22Rv1 (cell line): ENCODE results near the gene IL15.
A peak's percentile ranks its signal among the peaks of the same experiment; 100 is the strongest.

Experiments
- H3K27ac ChIP-seq: fragments of 450-650 bp; 2 replicates; pipeline ENCODE4 v1.5.1; 2017
- ZFX ChIP-seq: fragments of 450-650 bp; IDR thresholded peaks from 2 replicates; pipeline ENCODE4 v1.6.1; 2017; ENCODE audit warnings: antibody characterized with exemption, borderline replicate concordance
- TF ChIP-seq, protein P1 (sequence below): fragments of 450-650 bp; IDR thresholded peaks from 2 replicates; pipeline ENCODE4 v1.5.1; 2017; ENCODE audit warnings: mild to moderate bottlenecking

Gene IL15

DNA sequence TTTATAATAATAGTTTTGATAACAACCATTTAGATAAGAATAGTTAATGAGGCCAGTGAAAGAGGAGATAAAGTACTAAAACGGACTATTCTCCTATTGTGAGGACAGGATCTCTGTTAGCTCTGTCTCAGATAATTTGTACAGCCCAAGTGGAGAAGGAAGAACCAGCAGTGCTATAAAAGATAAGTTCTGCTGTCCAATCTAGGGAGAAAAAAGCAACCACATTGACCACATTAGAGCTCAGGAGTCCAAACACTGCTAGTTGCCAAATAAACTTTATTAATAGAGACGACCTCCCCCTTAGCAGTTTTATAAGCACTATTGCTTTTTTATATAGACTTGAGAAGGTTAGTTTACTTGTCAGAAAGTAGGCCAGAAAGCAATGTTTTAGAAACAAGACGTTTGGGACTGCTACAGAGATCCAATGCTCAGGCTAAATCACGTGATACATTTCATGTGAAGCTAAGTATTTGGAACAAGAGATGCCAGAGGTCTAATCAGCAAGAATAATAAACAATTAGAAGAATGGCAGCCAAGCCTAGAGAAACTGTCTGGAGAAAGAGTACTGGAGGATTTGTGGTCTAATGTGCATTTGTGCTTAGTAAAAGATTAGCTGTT, 15.9 kb downstream of the IL15 start:
- TF ChIP-seq, protein P1, sequence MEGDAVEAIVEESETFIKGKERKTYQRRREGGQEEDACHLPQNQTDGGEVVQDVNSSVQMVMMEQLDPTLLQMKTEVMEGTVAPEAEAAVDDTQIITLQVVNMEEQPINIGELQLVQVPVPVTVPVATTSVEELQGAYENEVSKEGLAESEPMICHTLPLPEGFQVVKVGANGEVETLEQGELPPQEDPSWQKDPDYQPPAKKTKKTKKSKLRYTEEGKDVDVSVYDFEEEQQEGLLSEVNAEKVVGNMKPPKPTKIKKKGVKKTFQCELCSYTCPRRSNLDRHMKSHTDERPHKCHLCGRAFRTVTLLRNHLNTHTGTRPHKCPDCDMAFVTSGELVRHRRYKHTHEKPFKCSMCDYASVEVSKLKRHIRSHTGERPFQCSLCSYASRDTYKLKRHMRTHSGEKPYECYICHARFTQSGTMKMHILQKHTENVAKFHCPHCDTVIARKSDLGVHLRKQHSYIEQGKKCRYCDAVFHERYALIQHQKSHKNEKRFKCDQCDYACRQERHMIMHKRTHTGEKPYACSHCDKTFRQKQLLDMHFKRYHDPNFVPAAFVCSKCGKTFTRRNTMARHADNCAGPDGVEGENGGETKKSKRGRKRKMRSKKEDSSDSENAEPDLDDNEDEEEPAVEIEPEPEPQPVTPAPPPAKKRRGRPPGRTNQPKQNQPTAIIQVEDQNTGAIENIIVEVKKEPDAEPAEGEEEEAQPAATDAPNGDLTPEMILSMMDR = no peak
- TF ChIP-seq ZFX = no peak
- no peak overlapping the region for H3K27ac ChIP-seq

DNA sequence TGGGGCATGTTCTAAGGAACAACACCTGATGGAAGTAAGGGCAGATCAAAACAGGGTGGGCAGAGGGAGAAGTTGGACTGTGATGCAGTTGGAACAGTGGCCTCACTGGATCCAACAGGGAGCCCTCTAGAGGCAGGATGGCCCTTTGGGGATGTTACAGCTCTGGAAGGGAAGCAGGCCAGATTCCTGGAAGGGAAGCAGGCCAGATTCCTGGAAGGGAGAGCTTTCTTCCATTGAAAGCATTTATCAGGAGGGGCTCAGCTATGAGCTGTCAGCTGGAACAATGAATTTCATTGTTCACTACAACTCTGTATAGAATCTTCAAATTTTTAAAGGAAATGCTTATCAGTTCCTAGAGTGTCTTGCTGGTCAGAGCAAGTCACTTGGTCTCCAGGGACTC, 17.7 kb downstream of the IL15 start:
- H3K27ac ChIP-seq = no peak overlapping the region
- TF ChIP-seq ZFX = no peak
- TF ChIP-seq, protein P1 = peak; percentile 59

DNA sequence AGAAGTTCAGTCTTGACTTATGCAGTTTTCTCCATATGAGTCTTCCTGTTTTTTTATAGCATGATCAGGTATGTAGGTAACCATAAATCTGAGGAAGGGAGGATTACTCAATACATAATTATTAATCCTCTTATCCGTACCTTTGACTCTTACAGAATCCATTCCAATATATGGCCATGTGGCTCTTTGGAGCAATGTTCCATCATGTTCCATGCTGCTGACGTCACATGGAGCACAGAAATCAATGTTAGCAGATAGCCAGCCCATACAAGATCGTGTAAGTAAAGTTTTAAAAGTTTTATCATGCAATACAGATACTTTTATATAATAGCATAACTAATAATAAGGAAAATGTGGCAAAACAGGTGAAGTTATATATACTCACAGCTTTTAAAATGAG, 19.6 kb downstream of the IL15 start:
- TF ChIP-seq ZFX = no peak
- TF ChIP-seq, protein P1 = no peak
- no peak overlapping the region for H3K27ac ChIP-seq

DNA sequence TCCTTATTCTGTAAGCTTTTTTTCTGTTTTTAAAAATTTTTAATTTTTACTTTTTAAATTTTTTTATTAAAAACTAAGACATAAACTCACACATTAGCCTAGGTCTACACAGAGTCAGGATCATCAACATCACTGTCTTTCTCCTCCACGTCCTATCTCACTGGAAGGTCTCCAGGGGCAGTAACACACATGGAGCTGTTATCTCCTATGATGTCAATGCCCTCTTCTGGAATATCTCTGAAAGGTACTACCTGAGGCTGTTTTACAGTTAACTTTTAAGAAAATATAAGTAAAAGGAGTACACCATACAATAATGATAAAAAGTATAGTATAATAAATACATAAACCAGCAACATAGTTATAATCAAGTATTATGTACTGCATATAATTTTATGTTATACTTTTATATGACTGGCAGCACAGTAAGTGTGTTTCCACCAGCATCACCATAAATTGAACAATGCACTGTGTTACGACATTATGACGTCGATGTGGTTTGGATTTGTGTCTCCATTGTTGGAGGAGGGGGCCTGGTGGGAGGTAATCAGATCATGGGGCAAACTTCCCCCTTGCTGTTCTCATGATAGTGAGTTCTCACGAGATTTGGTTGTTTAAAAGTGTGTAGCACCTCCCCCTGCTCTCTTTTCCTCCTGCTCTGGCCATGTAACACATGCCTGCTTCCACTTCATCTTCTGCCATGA, 21.3 kb downstream of the IL15 start:
- no peak overlapping the region for H3K27ac ChIP-seq
- TF ChIP-seq, protein P1 = peak; percentile 16; the same call in 1 of the 2 replicates
- no peak for TF ChIP-seq ZFX

DNA sequence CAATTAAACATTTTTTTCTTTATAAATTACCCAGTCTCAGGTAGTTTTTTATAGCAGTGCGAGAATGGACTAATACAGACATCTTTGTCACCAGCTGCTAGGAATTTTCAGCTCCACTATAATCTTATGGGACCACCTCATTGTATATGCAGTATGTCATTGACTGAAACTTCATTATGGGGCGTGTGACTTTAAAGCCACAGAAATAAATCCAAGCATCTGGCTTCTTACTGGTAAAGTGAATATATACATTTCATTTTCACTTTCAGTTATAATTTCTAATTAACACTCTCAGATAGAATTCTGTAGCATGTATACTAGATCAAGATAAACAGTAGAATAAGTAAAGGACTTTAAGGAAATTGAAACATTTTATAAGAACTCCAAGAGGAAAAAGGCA, 21.9 kb downstream of the IL15 start:
- H3K27ac ChIP-seq = no peak overlapping the region
- TF ChIP-seq ZFX = no peak
- TF ChIP-seq, protein P1 = no peak

DNA sequence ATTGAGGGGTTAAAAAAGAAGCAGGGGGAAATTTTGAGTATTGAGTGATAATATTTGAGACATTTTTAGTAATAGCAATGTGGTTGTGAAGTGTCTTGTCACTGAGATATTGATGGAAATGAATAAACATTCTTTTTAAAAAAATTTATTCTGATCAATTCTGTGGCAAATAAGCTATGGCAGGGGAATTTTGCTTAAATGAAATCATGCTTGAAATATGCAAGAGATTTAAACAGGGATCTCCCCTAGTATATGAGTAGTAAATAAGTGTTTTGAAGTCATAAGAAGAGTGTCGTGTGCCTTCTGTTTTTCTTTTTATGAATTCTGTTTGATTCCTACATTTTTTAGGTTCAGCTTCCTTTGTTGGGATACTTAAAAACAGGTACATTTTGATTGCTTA, 23.2 kb downstream of the IL15 start:
- TF ChIP-seq ZFX = no peak
- TF ChIP-seq, protein P1 = no peak
- no peak overlapping the region for H3K27ac ChIP-seq

DNA sequence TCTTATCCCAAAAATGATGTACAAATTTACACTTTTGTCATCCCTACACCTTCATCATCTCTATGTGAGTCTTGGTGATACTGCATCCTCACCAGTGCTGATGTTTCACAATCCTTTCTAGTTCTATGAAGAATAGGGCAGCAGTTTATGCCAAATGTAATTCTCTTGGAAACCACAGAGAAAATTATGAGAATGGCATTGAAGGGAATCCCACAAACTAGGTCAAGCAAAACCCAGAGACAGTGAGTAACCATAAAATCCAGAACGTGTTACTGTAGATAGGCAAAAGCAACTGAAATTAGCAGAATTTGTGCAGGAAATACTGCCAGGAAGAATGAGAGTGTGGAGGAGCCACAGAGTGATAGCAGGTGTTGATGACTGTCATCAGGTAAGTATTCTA, 24.5 kb downstream of the IL15 start:
- TF ChIP-seq, protein P1 = no peak
- TF ChIP-seq ZFX = no peak
- no peak overlapping the region for H3K27ac ChIP-seq
